GM12873 (cell line): ENCODE results near the gene CALML4.
A peak's percentile ranks its signal among the peaks of the same experiment; 100 is the strongest.

Experiments used
- CTCF ChIP-seq: IDR thresholded peaks from 2 replicates; pipeline ENCODE4 v1.5.1; 2012; ENCODE audit warnings: low read depth, mild to moderate bottlenecking, moderate library complexity, low read length, control low read depth; ENCODE audit not compliant: insufficient read depth; ENCODE audit errors: missing control alignments

The CALML4 gene

GRCh38 chr15:68235022-68235421, 29.9 kb upstream of the CALML4 start:
- TF ChIP-seq CTCF, result no peak

- no peak for TF ChIP-seq CTCF
Measured at GRCh38 chr15:68234060-68234459, 28.9 kb upstream of the CALML4 start.

- TF ChIP-seq CTCF, result no peak
Measured at GRCh38 chr15:68232937-68233336, 27.8 kb upstream of the CALML4 start.

- no peak for TF ChIP-seq CTCF
Measured at GRCh38 chr15:68232449-68232848, 27.3 kb upstream of the CALML4 start.

- no peak for TF ChIP-seq CTCF
Measured at GRCh38 chr15:68231102-68231818, 26.1 kb upstream of the CALML4 start.

- peak; percentile 1 for TF ChIP-seq CTCF
Measured at GRCh38 chr15:68230157-68231100, 25.3 kb upstream of the CALML4 start.

GRCh38 chr15:68229386-68230156, 24.4 kb upstream of the CALML4 start, which contains the start of gene CLN6:
TSS of gene CLN6 (minus strand) at chr15:68229728. CDS start at chr15:68229584, 144 bp downstream.
- TF ChIP-seq CTCF, result no peak
